ENCODE results near the gene CD244. TPM values are rescaled to one million over a fixed set of nuclear protein-coding genes. Genes with fewer than 3 reads are reported as not detected.

Gene CD244
- total RNA-seq, 1 donor from 2014 or later, result not detected

GRCh38 chr1:160866001-160866694 lies 3.5 kb upstream of the CD244 start:
- H3K36me3 Mint-ChIP-seq (ENCODE audit: low read depth), result no peaks in the 10 kb centered on the region
- no peak for TF ChIP-seq CTCF (IDR thresholded peaks at IDR 0.05)
- no peaks in the 10 kb centered on the region for H3K9me3 Mint-ChIP-seq (ENCODE audit: low read depth)
- no peak overlapping the region for H3K4me3 Mint-ChIP-seq (ENCODE audit: unreplicated experiment)
- no peaks in the 10 kb centered on the region for H3K4me1 Mint-ChIP-seq (ENCODE audit: low read depth)
- no peak for DNase-seq (ENCODE audit: low spot score)
- H3K27ac Mint-ChIP-seq (ENCODE audit: unreplicated experiment), result no peak overlapping the region
- peaks cover 6% of the 10 kb centered on the region for H3K27me3 Mint-ChIP-seq (ENCODE audit: low read depth)

- Mint-ChIP-seq H3K36me3 (ENCODE audit: low read depth) (no peaks in the 10 kb centered on the region), H3K9me3 (ENCODE audit: low read depth) (no peaks in the 10 kb centered on the region), H3K27me3 (ENCODE audit: low read depth) (peaks cover 7% of the 10 kb centered on the region), H3K4me1 (ENCODE audit: low read depth) (no peaks in the 10 kb centered on the region), H3K4me3 (ENCODE audit: unreplicated experiment) (no peak overlapping the region), H3K27ac (ENCODE audit: unreplicated experiment) (no peak overlapping the region)
- no peak for TF ChIP-seq CTCF (IDR thresholded peaks at IDR 0.05)
- no peak for DNase-seq (ENCODE audit: low spot score)
Observed at GRCh38 chr1:160865337-160865736, 2.6 kb upstream of the CD244 start.

GRCh38 chr1:160864173-160864572 lies 1.5 kb upstream of the CD244 start:
- no peaks in the 10 kb centered on the region for H3K36me3 Mint-ChIP-seq (ENCODE audit: low read depth)
- no peak for TF ChIP-seq CTCF (IDR thresholded peaks at IDR 0.05)
- H3K4me3 Mint-ChIP-seq (ENCODE audit: unreplicated experiment), result no peak overlapping the region
- DNase-seq (ENCODE audit: low spot score), result no peak
- H3K9me3 Mint-ChIP-seq (ENCODE audit: low read depth), result no peaks in the 10 kb centered on the region
- no peak overlapping the region for H3K27ac Mint-ChIP-seq (ENCODE audit: unreplicated experiment)
- H3K27me3 Mint-ChIP-seq (ENCODE audit: low read depth), result peaks cover 7% of the 10 kb centered on the region
- no peaks in the 10 kb centered on the region for H3K4me1 Mint-ChIP-seq (ENCODE audit: low read depth)

- peaks cover 7% of the 10 kb centered on the region for H3K27me3 Mint-ChIP-seq (ENCODE audit: low read depth)
- no peaks in the 10 kb centered on the region for H3K9me3 Mint-ChIP-seq (ENCODE audit: low read depth)
- no peak for DNase-seq (ENCODE audit: low spot score)
- H3K4me3 Mint-ChIP-seq (ENCODE audit: unreplicated experiment), result no peak overlapping the region
- H3K27ac Mint-ChIP-seq (ENCODE audit: unreplicated experiment), result no peak overlapping the region
- no peaks in the 10 kb centered on the region for H3K4me1 Mint-ChIP-seq (ENCODE audit: low read depth)
- no peaks in the 10 kb centered on the region for H3K36me3 Mint-ChIP-seq (ENCODE audit: low read depth)
- no peak for TF ChIP-seq CTCF (IDR thresholded peaks at IDR 0.05)
Observed at GRCh38 chr1:160863774-160864131, 1.1 kb upstream of the CD244 start.

- peaks cover 7% of the 10 kb centered on the region for H3K27me3 Mint-ChIP-seq (ENCODE audit: low read depth)
- H3K27ac Mint-ChIP-seq (ENCODE audit: unreplicated experiment), result no peak overlapping the region
- no peak for TF ChIP-seq CTCF (IDR thresholded peaks at IDR 0.05)
- no peaks in the 10 kb centered on the region for H3K9me3 Mint-ChIP-seq (ENCODE audit: low read depth)
- H3K36me3 Mint-ChIP-seq (ENCODE audit: low read depth), result no peaks in the 10 kb centered on the region
- H3K4me3 Mint-ChIP-seq (ENCODE audit: unreplicated experiment), result no peak overlapping the region
- no peak for DNase-seq (ENCODE audit: low spot score)
- H3K4me1 Mint-ChIP-seq (ENCODE audit: low read depth), result no peaks in the 10 kb centered on the region
Observed at GRCh38 chr1:160863061-160863773, 530 bp upstream of the CD244 start.

Measured in chondrocyte (in vitro differentiated cells).